Erythroblast (primary cell): ENCODE data around the gene PARS2.

Source experiments
- GATA1 ChIP-seq: IDR thresholded peaks from 2 replicates; pipeline ENCODE4 v1.6.1; 2011; ENCODE audit warnings: low read depth, mild to moderate bottlenecking, control low read depth, low read length, moderate library complexity
- POLR2A ChIP-seq: IDR thresholded peaks from 2 replicates; pipeline ENCODE4 v1.6.1; 2011; ENCODE audit warnings: mild to moderate bottlenecking, low read length

DNA sequence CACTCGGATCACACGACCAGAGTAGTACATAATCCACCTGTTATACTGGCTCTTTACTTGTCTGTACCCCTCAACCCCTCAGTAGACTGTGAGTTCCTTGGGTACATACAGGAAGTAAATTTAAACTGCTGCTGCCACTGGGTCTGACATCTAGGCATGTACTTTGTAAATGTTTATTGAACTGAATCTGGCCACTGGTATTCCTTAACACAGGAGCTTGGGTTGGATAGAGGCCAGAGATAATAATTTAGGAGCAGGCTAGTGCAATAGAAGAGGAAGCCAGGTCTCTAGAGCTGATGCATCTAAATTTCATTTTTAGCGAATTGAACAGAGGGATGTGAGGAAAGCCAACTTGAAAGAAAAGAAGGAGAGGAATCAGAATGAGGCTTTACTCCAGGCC, 36.3 kb downstream of the PARS2 start:
- TF ChIP-seq POLR2A (no peak), GATA1 (no peak)
